Measurements from ENCODE around the gene MEGF6.

DNA sequence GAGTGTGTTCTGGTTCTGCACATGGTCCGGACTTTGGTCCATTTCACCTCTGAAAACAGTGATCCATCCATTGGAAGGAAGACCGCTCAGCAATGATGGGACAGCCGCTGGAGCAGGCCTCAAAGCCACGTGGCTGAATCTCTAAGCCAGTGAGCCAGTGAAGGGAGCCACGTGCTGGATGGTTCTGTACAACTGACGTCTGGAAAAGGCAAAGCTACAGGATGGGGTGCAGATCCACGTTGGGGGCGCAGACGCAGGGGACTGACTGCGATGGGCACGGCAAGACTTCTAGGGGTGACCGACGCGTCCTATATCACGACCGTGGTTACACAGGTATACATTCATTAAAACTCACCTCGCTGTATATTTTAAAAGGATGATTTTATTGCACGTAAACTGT, 167.0 kb downstream of the MEGF6 start:
- TF ChIP-seq, protein P1, sequence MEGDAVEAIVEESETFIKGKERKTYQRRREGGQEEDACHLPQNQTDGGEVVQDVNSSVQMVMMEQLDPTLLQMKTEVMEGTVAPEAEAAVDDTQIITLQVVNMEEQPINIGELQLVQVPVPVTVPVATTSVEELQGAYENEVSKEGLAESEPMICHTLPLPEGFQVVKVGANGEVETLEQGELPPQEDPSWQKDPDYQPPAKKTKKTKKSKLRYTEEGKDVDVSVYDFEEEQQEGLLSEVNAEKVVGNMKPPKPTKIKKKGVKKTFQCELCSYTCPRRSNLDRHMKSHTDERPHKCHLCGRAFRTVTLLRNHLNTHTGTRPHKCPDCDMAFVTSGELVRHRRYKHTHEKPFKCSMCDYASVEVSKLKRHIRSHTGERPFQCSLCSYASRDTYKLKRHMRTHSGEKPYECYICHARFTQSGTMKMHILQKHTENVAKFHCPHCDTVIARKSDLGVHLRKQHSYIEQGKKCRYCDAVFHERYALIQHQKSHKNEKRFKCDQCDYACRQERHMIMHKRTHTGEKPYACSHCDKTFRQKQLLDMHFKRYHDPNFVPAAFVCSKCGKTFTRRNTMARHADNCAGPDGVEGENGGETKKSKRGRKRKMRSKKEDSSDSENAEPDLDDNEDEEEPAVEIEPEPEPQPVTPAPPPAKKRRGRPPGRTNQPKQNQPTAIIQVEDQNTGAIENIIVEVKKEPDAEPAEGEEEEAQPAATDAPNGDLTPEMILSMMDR (IDR thresholded peaks at IDR 0.05) = no peak
- no peak for TF ChIP-seq POLR2A (IDR thresholded peaks at IDR 0.05)

Data from adrenal gland (tissue), 5 donors.